Thymus (tissue), 11 donors: ENCODE data around the gene RASGRP3. TPM values are rescaled to one million over a fixed set of nuclear protein-coding genes. Genes with fewer than 3 reads are reported as not detected.

ENCODE experiments used
- DNase-seq, 9 donors: peaks; one replicate each; pipeline ENCODE4 v3.0.0-alpha.2; 2013; ENCODE audit warnings: low spot score in 9 of 9, low read depth in 6 of 9, missing footprints in 1 of 9
- H3K27ac ChIP-seq, 2 donors: one replicate each; pipeline ENCODE4 v1.5.1; 2013; ENCODE audit warnings: control low read depth in 1 of 2, low read depth in 1 of 2, low read length in 1 of 2, mild to moderate bottlenecking in 1 of 2, moderate library complexity in 1 of 2
- H3K27me3 ChIP-seq, 2 donors: one replicate each; pipeline ENCODE4 v1.5.1; 2013; ENCODE audit warnings: low read length in 1 of 2; ENCODE audit not compliant: control insufficient read depth in 2 of 2, insufficient read depth in 1 of 2
- H3K36me3 ChIP-seq, 2 donors: one replicate each; pipeline ENCODE4 v1.5.1; 2013; ENCODE audit warnings: low read length in 1 of 2, mild to moderate bottlenecking in 1 of 2, moderate library complexity in 1 of 2; ENCODE audit not compliant: control insufficient read depth in 2 of 2, insufficient read depth in 2 of 2
- H3K4me1 ChIP-seq, 2 donors: one replicate each; pipeline ENCODE4 v1.5.1; 2013; ENCODE audit warnings: low read length in 2 of 2; ENCODE audit not compliant: control insufficient read depth in 2 of 2, insufficient read depth in 2 of 2
- H3K4me3 ChIP-seq, 2 donors: one replicate each; pipeline ENCODE4 v1.5.1; 2013; ENCODE audit warnings: low read length in 2 of 2, control low read depth in 1 of 2, mild to moderate bottlenecking in 1 of 2
- H3K9me3 ChIP-seq, 2 donors: one replicate each; pipeline ENCODE4 v1.5.1; 2013; ENCODE audit warnings: low read length in 1 of 2, mild to moderate bottlenecking in 1 of 2; ENCODE audit not compliant: control insufficient read depth in 2 of 2, insufficient read depth in 1 of 2
- WGBS: extraction: QIAGEN DNeasy Blood & Tissue Kit; methylation state at CpG from one replicate; pipeline ENCODE4 v1.1.7; 2013; 5-methylcytosine and 5-hydroxymethylcytosine counted together
- polyA plus RNA-seq: library from polyadenylated mRNA; stranded (reverse); fragments of 200-250 nt; gene quantifications from one replicate; pipeline ENCODE4 v1.2.3, GENCODE V29; 2013
- total RNA-seq: library from RNA; stranded (reverse); fragments of 120-200 nt; gene quantifications from one replicate; pipeline ENCODE4 v1.2.4, GENCODE V29; 2013
- donor health status: healthy.

Gene RASGRP3
- total and polyA plus RNA-seq, 2 donors, result 6.5 to 8.2 TPM

- Histone ChIP-seq H3K9me3 (peaks cover 0 to 5% of the 10 kb centered on the region in 2 donors), H3K4me3 (no peak overlapping the region), H3K4me1 (no peaks in the 10 kb centered on the region), H3K27me3 (no peaks in the 10 kb centered on the region), H3K36me3 (no peaks in the 10 kb centered on the region), H3K27ac (no peak overlapping the region)
- DNase-seq, result no peak
- WGBS, result 73% methylated on average over 4 of the region's 4 CpGs
Observed at GRCh38 chr2:33607251-33607721, 130.8 kb downstream of the RASGRP3 start.

- no peak overlapping the region for H3K4me3 ChIP-seq
- H3K9me3 ChIP-seq, result peaks cover 0 to 5% of the 10 kb centered on the region in 2 donors
- no peaks in the 10 kb centered on the region for H3K36me3 ChIP-seq
- no peak overlapping the region for H3K27ac ChIP-seq
- WGBS, result 96% methylated on average over 2 of the region's 2 CpGs
- no peaks in the 10 kb centered on the region for H3K4me1 ChIP-seq
- no peak for DNase-seq
- no peaks in the 10 kb centered on the region for H3K27me3 ChIP-seq
Observed at GRCh38 chr2:33607905-33608304, 131.5 kb downstream of the RASGRP3 start.

GRCh38 chr2:33614190-33614589 lies 137.7 kb downstream of the RASGRP3 start:
- Histone ChIP-seq H3K4me3 (no peak overlapping the region), H3K9me3 (peaks cover 0 to 5% of the 10 kb centered on the region in 2 donors), H3K36me3 (no peaks in the 10 kb centered on the region), H3K27ac (no peak overlapping the region), H3K27me3 (no peaks in the 10 kb centered on the region), H3K4me1 (no peaks in the 10 kb centered on the region)
- no peak for DNase-seq

Other genes starting within 250 kb of the RASGRP3 start
- 11.1 TPM for gene FAM98A, start 122.7 kb downstream of the RASGRP3 start, total RNA-seq
- 18.9 TPM for gene FAM98A, start 122.7 kb downstream of the RASGRP3 start, polyA plus RNA-seq